T-helper 1 cell (primary cell): ENCODE results near the gene ZNF319.
A peak's percentile ranks its signal among the peaks of the same experiment; 100 is the strongest.

Source experiments
- DNase-seq, 5 donors: peaks; one replicate each; pipeline ENCODE4 v3.0.0-alpha.2; 2012 to 2020
- total RNA-seq, 4 donors: gene quantifications; one replicate each; lab custom pipeline; 2026; lab: John Stamatoyannopoulos, UW

Gene ZNF319
- 12.1 to 20.1 (median 16.2) reads per million in 4 donors for total RNA-seq

DNA sequence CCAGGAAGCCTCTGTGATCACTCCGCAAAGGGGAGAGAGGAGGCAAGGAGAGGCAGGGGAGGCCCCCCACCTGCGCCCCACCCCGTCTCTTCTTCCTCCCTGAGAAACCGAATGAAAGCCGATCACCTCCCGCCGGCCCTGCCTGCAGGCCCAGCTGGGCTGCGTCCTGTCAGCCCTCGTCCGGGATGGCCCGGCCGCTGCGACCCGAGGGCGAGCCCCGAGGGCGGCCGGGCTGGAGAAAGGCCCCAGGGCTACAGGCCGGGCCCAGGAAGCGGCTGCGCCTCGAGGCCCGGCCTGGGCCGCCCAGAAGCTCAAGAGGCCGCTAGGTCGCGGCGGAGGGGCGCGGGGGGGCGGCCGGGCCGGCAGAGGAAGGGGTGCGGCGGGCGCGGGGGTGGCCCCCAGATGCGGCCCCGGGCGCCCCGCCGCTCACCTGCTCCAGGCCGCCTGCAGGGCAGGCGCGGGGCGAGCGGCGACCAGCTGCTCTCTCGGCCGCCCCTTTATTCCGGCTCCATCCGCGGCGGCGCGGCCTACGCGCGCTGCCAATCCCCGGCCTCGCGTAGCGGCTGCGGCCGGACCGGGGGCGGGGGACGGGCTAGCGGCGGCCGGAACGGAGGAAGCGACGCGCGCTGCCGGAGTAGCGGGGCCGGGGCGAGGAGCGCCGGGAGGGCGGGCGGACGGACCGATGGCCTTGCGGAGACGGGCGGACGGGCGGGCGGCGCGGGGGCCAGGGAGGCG lies at the start of gene ZNF319:
ZNF319 (minus strand) TSS at position 702 of the 735 bp plus-strand sequence. CDS start 2,407 bp downstream, outside the sequence.
- DNase-seq: peak in 2 of 5 donors; percentile 11 to 19

GRCh38 chr16:58049232-58050185 lies 49.0 kb upstream of the ZNF319 start:
- DNase-seq: no peak

DNA sequence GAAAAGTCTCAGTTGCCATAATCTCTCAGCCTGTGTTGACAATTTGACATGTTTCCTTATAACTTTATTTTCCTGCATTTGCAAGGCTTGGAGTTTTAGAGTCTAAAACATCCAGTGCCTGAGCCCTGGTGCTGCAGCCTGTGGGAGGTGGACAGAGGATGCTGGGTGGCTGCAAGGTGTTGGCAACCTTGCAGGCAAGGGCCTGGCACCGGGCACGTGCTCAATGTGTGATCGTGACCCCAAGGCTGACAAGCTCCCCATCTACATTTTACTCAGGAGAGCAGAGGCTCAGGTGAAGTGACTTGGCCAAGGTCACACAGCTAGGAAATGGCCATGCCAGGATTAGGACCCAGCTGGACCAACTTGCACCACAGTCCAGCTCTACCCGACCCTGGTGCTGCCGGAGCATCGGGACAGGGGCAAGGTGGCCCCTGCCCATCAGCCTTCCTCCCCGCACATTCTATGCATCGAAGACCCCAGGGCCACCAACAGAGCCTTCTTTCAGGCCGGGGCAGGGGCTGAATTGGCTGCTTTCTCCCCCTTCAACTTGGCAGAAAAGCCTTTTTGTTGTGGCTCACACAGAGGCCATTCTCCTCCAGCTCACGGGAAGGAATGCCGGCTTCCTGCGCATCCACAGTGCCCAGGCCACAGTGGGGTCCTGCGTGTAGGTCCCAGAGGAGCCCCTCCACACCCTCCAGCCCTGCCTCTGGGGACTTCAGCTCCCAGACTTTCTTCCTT lies 48.2 kb upstream of the ZNF319 start:
- no peak for DNase-seq

- DNase-seq: no peak
These were observed 47.3 kb upstream of the ZNF319 start for GRCh38 chr16:58047557-58048348.

DNA sequence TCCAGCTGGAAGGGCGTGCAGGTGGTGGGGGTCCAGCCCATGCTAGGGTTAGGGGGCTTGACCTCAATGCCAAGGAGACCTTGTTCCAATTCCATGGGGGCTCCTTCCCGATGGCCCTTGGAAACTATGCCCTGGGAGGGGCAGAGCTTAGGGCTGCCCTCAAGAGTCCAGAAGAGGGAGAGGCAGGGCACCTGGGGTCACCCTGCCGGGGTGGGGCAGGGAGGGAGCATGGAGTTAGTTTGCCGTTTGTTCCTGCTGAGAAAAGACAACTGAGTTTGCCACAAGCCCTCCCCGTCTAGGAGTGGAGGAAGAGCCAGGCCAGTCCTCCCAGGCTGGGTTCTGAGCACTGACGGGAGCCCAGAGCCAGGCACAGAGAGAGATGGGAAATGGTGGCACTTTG lies 46.5 kb upstream of the ZNF319 start:
- no peak for DNase-seq

DNA sequence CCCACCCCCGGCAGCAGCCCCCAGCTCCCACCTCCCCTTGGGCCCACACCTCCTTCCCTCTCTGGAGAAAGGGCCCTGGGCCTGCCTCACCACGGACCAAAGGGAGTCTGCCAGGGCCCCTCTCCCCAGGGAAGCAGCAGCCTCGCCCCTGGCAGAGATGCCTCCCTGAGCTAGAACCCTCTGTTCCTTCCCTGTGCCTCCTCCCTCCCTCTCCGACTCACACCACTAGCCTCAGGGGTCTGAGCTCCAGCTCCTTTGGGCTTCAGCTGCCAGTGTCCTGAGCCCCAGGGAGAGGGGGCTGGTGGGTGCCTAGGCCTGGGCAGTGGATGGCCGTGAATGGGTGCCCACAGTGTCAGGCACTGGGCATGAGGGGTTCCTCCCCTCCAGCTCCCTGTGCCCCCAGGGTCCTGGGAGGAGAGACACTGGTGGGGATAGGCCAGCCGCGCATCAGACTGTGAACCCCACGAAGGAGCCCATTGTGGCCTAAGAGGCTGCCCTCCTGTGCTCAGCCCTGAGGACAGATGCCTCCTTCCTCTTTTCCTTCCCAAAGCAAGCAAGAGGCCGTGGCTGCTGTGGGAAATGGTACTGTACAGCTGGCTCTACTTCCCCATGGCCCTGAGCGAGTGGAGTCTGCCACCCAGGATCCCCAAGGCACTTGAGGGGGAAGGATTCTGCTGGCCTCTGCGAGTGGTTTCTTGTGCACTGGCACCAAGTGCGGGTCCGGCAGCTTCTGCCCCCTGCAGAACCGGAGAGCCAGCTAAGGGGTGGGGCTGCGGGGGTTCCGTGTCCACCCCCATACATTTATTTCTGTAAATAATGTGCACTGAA lies 45.8 kb upstream of the ZNF319 start:
- DNase-seq: no peak

GRCh38 chr16:58045096-58045495 lies 44.6 kb upstream of the ZNF319 start:
- no peak for DNase-seq

DNA sequence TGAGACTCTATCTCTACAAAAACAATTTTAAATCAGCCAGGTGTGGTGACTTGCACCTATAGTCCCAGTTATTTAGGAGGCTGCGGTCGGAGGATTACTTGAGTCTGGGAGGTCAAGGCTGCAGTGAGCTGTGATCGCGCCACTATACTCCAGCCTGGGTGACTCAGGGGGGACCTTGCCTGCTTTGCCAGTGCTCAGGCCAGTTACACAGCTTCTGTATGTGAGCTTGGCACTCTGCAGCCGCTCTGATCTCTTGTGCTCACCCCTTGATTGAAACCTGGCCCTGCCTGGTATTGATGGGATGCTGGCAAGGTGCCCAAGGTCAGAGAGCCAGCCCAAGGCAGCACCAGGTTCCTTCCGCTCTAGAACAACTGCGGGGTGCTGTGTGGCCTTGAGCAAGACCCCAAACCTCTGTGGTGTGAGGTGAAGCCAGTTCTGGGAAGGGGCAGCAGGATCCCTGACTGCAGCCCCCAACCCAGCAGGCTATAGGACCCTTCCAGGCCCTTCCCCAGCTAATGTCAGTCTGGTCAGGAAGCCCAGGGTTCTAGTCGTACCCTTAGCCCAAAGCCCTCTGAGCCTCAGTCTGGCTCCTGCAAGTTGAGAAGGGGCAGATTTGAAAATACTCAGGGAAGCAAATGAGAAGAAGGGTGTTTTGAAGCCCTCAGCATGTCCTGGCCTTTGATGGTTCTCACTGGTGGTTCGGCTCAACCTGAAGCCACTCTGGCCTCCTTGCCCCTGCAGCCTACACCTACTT lies 44.0 kb upstream of the ZNF319 start:
- no peak for DNase-seq

- no peak for DNase-seq
These were observed 43.2 kb upstream of the ZNF319 start for GRCh38 chr16:58043571-58044155.

DNA sequence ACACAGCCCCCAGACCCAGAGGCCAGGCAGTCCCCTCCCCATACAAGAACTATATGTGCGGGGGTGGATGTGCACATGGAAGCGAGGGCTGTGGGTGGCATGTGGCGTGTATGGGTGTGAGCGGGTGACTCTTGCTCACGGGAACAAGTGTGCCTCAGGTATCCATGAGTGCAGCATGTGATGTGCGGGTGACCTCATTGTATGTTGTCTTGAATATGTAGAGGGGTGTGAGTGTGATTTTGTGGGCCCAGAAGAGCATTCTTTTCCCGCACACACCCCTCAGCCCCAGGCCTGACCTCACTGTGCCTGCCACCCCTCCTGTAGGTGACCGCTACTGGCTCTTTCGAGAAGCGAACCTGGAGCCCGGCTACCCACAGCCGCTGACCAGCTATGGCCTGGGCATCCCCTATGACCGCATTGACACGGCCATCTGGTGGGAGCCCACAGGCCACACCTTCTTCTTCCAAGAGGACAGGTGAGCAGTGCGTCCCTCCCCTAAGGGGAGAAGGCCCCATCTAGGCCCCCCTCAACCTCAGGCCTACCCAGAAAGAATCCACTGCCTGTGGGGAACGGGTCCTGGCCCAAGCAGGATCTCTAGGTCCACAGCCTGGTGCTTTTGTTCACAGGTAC lies 42.5 kb upstream of the ZNF319 start:
- DNase-seq: no peak

- DNase-seq: no peak
These were observed 41.8 kb upstream of the ZNF319 start for GRCh38 chr16:58042001-58042885.

DNA sequence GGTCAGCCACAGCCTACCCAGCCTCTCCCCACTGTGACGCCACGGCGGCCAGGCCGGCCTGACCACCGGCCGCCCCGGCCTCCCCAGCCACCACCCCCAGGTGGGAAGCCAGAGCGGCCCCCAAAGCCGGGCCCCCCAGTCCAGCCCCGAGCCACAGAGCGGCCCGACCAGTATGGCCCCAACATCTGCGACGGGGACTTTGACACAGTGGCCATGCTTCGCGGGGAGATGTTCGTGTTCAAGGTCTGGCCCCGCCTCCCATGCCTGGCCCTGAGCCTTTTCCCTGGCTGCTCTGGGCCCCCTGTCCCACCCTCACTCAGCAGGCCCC lies 41.1 kb upstream of the ZNF319 start:
- DNase-seq: no peak

DNA sequence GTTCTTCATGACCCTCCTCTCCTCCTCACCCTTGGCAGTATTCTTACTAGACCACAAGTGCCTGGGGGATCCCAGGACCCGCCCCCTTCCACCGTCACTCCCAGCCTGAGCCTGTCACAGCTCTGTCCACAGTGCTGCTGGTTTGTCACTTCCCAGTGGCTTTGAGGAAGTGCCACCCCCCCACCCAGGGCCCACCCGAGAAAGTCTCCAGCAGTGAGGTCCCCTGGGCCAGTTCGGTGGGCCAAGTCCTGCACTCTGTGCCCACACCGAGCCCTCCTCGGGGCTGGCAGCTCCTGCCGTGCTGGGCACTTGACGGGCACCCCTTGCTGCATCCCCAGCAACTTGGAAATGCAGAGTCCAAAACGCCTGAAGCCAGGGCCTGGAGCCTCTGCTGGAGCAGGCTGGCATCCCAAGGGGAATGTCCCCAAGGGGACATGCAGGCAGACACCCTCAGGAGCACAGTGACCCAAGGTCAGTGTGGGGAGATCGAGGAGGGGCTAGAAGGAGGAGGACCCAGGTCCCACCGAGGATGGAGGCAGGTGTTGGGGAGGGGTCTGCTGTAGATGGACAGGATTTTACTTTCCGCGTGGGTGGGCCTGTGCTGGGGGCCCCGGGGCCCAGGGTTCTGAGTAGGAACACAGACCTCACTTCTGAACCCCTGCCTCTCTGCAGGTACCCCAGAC lies 40.6 kb upstream of the ZNF319 start:
- DNase-seq: no peak

DNA sequence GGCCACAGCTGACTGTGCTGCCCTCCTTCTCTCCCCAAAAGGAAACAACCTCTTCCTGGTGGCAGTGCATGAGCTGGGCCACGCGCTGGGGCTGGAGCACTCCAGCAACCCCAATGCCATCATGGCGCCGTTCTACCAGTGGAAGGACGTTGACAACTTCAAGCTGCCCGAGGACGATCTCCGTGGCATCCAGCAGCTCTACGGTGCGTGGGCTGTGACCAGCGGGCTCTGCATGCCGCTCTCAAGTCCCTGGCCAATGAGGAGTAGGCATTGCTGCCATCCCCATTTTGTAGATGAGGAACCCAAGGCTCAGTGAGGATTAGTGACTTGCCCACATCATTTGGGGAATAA lies 40.0 kb upstream of the ZNF319 start:
- no peak for DNase-seq

DNA sequence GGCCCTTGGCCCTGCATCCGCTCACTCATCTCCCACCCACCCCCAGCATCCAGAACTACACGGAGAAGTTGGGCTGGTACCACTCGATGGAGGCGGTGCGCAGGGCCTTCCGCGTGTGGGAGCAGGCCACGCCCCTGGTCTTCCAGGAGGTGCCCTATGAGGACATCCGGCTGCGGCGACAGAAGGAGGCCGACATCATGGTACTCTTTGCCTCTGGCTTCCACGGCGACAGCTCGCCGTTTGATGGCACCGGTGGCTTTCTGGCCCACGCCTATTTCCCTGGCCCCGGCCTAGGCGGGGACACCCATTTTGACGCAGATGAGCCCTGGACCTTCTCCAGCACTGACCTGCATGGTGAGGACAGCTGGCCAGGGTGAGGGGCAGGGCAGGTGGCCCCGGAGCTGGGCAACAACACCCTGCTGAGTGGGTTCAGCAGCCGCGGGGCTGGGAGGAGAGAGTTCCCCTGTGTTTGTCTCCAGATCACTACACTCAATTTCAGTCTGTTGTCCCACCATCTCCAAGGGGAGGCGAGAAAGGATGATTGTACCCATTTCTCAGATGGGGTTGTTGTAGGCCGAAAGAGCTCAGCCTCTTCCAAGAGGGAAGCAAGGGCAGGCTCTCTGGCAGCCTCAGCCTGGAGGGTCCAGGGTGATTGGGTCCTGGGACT lies 39.5 kb upstream of the ZNF319 start:
- no peak for DNase-seq

- no peak for DNase-seq
These were observed 37.8 kb upstream of the ZNF319 start for GRCh38 chr16:58038219-58038641.

GRCh38 chr16:58037365-58038057 lies 37.0 kb upstream of the ZNF319 start:
- DNase-seq: no peak
